WTC11 (cell line): ENCODE results near the gene PAM16. TPM values are rescaled to one million over a fixed set of nuclear protein-coding genes. Genes with fewer than 3 reads are reported as not detected.

Source experiments
- ATAC-seq: fragments of 200-7000 bp; cut with Tn5 transposase; 2 replicates; pipeline ENCODE4 v1.10.0; 2021; ENCODE audit warnings: mild to moderate bottlenecking, moderate library complexity
- CTCF ChIA-PET: fragments of 300-600 bp; sonication (Branson Sonifier 250); formaldehyde crosslinking; loops from one replicate; lab custom pipeline; 2021; ENCODE audit warnings: antibody characterized with exemption; lab: Charles Lee
- POLR2A ChIA-PET: fragments of 350-600 bp; sonication (Branson Sonifier 250); formaldehyde crosslinking; loops from one replicate; lab custom pipeline; 2021; ENCODE audit warnings: antibody characterized with exemption; lab: Charles Lee
- DNase-seq: peaks from one replicate; pipeline ENCODE4 v3.0.0; 2021; ENCODE audit warnings: low spot score
- H3K27ac Mint-ChIP-seq: 2 replicates; pipeline ENCODE4 v1.8.0; 2021; ENCODE audit warnings: mixed read lengths
- H3K27me3 Mint-ChIP-seq: 2 replicates; pipeline ENCODE4 v1.8.0; 2021; ENCODE audit warnings: low read depth, mild to moderate bottlenecking, moderate library complexity, mixed read lengths
- H3K36me3 Mint-ChIP-seq: 2 replicates; pipeline ENCODE4 v1.8.0; 2021; ENCODE audit warnings: mixed read lengths
- H3K4me1 Mint-ChIP-seq: 2 replicates; pipeline ENCODE4 v1.8.0; 2022; ENCODE audit warnings: mixed read lengths
- H3K4me3 Mint-ChIP-seq: 2 replicates; pipeline ENCODE4 v1.8.0; 2021; ENCODE audit warnings: mild to moderate bottlenecking, moderate library complexity, mixed read lengths
- H3K9me3 Mint-ChIP-seq: 2 replicates; pipeline ENCODE4 v1.8.0; 2021; ENCODE audit warnings: mixed read lengths
- ATF2 ChIP-seq: sonication (generic); formaldehyde crosslinking; IDR thresholded peaks from 2 replicates; pipeline ENCODE4 v1.8.1; 2022; ENCODE audit warnings: low read depth, missing genetic modification reagents, borderline replicate concordance
- ATF3 ChIP-seq: sonication (generic); formaldehyde crosslinking; conservative IDR thresholded peaks from 2 replicates; pipeline ENCODE4 v1.8.1; 2022; ENCODE audit warnings: mild to moderate bottlenecking, missing genetic modification reagents
- CBFB ChIP-seq: sonication (generic); formaldehyde crosslinking; IDR thresholded peaks from 2 replicates; pipeline ENCODE4 v1.8.1; 2022; ENCODE audit warnings: mild to moderate bottlenecking, low read depth, missing genetic modification reagents
- CDX4 ChIP-seq: fragments of 250-450 bp; sonication (Bioruptor Pico); IDR thresholded peaks from 2 replicates; pipeline ENCODE4 v1.9.0; 2021; ENCODE audit warnings: moderate library complexity, mild to moderate bottlenecking, inconsistent platforms, borderline replicate concordance
- CREM ChIP-seq: sonication (generic); formaldehyde crosslinking; IDR thresholded peaks from 2 replicates; pipeline ENCODE4 v1.8.1; 2022; ENCODE audit warnings: mild to moderate bottlenecking, missing genetic modification reagents, moderate library complexity
- E2F1 ChIP-seq: sonication (generic); formaldehyde crosslinking; IDR thresholded peaks from 2 replicates; pipeline ENCODE4 v1.8.0; 2022; ENCODE audit warnings: mild to moderate bottlenecking, missing genetic modification reagents
- ELF4 ChIP-seq: sonication (generic); formaldehyde crosslinking; IDR thresholded peaks from 2 replicates; pipeline ENCODE4 v1.8.1; 2022; ENCODE audit warnings: low read depth, mild to moderate bottlenecking, moderate library complexity, missing genetic modification reagents
- ETV6 ChIP-seq: sonication (generic); formaldehyde crosslinking; IDR thresholded peaks from 2 replicates; pipeline ENCODE4 v1.8.1; 2022; ENCODE audit warnings: mild to moderate bottlenecking, missing genetic modification reagents
- GABPB1 ChIP-seq: sonication (generic); formaldehyde crosslinking; IDR thresholded peaks from 2 replicates; pipeline ENCODE4 v1.8.1; 2023; ENCODE audit warnings: mild to moderate bottlenecking, missing genetic modification reagents
- IRF1 ChIP-seq: sonication (generic); formaldehyde crosslinking; IDR thresholded peaks from 2 replicates; pipeline ENCODE4 v1.8.0; 2023; ENCODE audit warnings: missing genetic modification reagents
- IRF2 ChIP-seq: sonication (generic); formaldehyde crosslinking; IDR thresholded peaks from 2 replicates; pipeline ENCODE4 v1.8.0; 2022; ENCODE audit warnings: low read depth, missing genetic modification reagents, borderline replicate concordance
- JAZF1 ChIP-seq: fragments of 250-450 bp; sonication (Bioruptor Pico); IDR thresholded peaks from 2 replicates; pipeline ENCODE4 v1.9.0; 2021; ENCODE audit warnings: moderate library complexity, mild to moderate bottlenecking, inconsistent platforms
- MAX ChIP-seq: sonication (generic); formaldehyde crosslinking; IDR thresholded peaks from 2 replicates; pipeline ENCODE4 v1.8.0; 2022; ENCODE audit warnings: mild to moderate bottlenecking, missing genetic modification reagents
- MXD4 ChIP-seq: fragments of 250-450 bp; sonication (Bioruptor Pico); IDR thresholded peaks from 2 replicates; pipeline ENCODE4 v1.8.0; 2021; ENCODE audit warnings: mild to moderate bottlenecking, moderate library complexity, borderline replicate concordance
- NFATC4 ChIP-seq: fragments of 250-450 bp; sonication (Bioruptor Pico); IDR thresholded peaks from 2 replicates; pipeline ENCODE4 v1.9.0; 2021; ENCODE audit warnings: mild to moderate bottlenecking
- NFYB ChIP-seq: sonication (generic); formaldehyde crosslinking; conservative IDR thresholded peaks from 2 replicates; pipeline ENCODE4 v1.8.0; 2022; ENCODE audit warnings: low read depth, missing genetic modification reagents
- SMAD4 ChIP-seq: sonication (generic); formaldehyde crosslinking; IDR thresholded peaks from 2 replicates; pipeline ENCODE4 v1.8.0; 2022; ENCODE audit warnings: mild to moderate bottlenecking, missing genetic modification reagents
- SP1 ChIP-seq: sonication (generic); formaldehyde crosslinking; conservative IDR thresholded peaks from 2 replicates; pipeline ENCODE4 v1.8.1; 2022; ENCODE audit warnings: missing genetic modification reagents
- TCF7 ChIP-seq: sonication (generic); formaldehyde crosslinking; IDR thresholded peaks from 2 replicates; pipeline ENCODE4 v1.8.0; 2022; ENCODE audit warnings: mild to moderate bottlenecking, low read depth, missing genetic modification reagents, moderate library complexity
- TP53 ChIP-seq: sonication (generic); formaldehyde crosslinking; IDR thresholded peaks from 2 replicates; pipeline ENCODE4 v1.8.1; 2023; ENCODE audit warnings: mild to moderate bottlenecking, missing genetic modification reagents
- ZBTB21 ChIP-seq: sonication (generic); formaldehyde crosslinking; IDR thresholded peaks from 2 replicates; pipeline ENCODE4 v1.8.1; 2023; ENCODE audit warnings: mild to moderate bottlenecking, missing genetic modification reagents, borderline replicate concordance
- ZNF138 ChIP-seq: sonication (generic); formaldehyde crosslinking; conservative IDR thresholded peaks from 2 replicates; pipeline ENCODE4 v1.8.1; 2022; ENCODE audit warnings: mild to moderate bottlenecking, moderate library complexity, missing genetic modification reagents
- ZNF219 ChIP-seq: sonication (generic); formaldehyde crosslinking; IDR thresholded peaks from 2 replicates; pipeline ENCODE4 v1.8.0; 2023; ENCODE audit warnings: missing genetic modification reagents, mild to moderate bottlenecking, borderline replicate concordance
- ZNF232 ChIP-seq: sonication (generic); formaldehyde crosslinking; IDR thresholded peaks from 2 replicates; pipeline ENCODE4 v1.8.0; 2022; ENCODE audit warnings: mild to moderate bottlenecking, missing genetic modification reagents
- ZNF423 ChIP-seq: fragments of 250-450 bp; sonication (Bioruptor Pico); IDR thresholded peaks from 2 replicates; pipeline ENCODE4 v2.1.2; 2022; ENCODE audit warnings: mild to moderate bottlenecking, moderate library complexity
- ZNF512 ChIP-seq: sonication (generic); formaldehyde crosslinking; IDR thresholded peaks from 2 replicates; pipeline ENCODE4 v1.8.1; 2022; ENCODE audit warnings: missing genetic modification reagents, borderline replicate concordance
- ZNF671 ChIP-seq: fragments of 250-450 bp; sonication (Bioruptor Pico); IDR thresholded peaks from 2 replicates; pipeline ENCODE4 v1.8.0; 2021; ENCODE audit warnings: mild to moderate bottlenecking
- total RNA-seq: library from RNA; stranded (reverse); gene quantifications from 3 replicates; pipeline ENCODE4 v1.2.3, GENCODE V29; 2021

PAM16 gene
- total RNA-seq, 1 experiment from 2014 or later = 88.9 TPM

- H3K36me3 Mint-ChIP-seq = peaks cover 2% of the 10 kb centered on the region; the same call in 1 of the 2 replicates
- H3K27me3 Mint-ChIP-seq = no peaks in the 10 kb centered on the region
- no peak overlapping the region for H3K4me3 Mint-ChIP-seq
- CTCF ChIA-PET = interaction anchor here (0.8 to 5.6 kb wide), 4 partner anchors 16 to 42 kb away, joined by 3 to 322 read pairs (median 56); no protein-coding TSS in a partner anchor
- ATAC-seq (no peak), DNase-seq (no peak)
- H3K27ac Mint-ChIP-seq = no peak overlapping the region
- no peaks in the 10 kb centered on the region for H3K4me1 Mint-ChIP-seq
- no peaks in the 10 kb centered on the region for H3K9me3 Mint-ChIP-seq
- no peak for TF ChIP-seq ETV6 (CRISPR knock-in tag)
- no peak for TF ChIP-seq CDX4 (CRISPR knock-in tag)
- TF ChIP-seq NFATC4 (CRISPR knock-in tag) = no peak
- no peak for TF ChIP-seq ZNF138
- TF ChIP-seq IRF1 (CRISPR knock-in tag) = no peak
- no peak for TF ChIP-seq ATF2 (CRISPR knock-in tag)
- no peak for TF ChIP-seq ZNF512 (CRISPR knock-in tag)
- TF ChIP-seq ZNF671 (CRISPR knock-in tag) = no peak
- TF ChIP-seq ZNF232 (CRISPR knock-in tag) = no peak
- no peak for TF ChIP-seq MXD4 (CRISPR knock-in tag)
- TF ChIP-seq CBFB = no peak
- no peak for TF ChIP-seq MAX (CRISPR knock-in tag)
- no peak for TF ChIP-seq ZBTB21 (CRISPR knock-in tag)
- POLR2A ChIA-PET = no interaction called here
Measured at GRCh38 chr16:4361944-4362311, 10.8 kb upstream of the PAM16 start.

GRCh38 chr16:4361033-4361943, 10.2 kb upstream of the PAM16 start:
- no peak for DNase-seq
- Mint-ChIP-seq H3K9me3 (no peaks in the 10 kb centered on the region), H3K4me3 (no peak overlapping the region), H3K27me3 (no peaks in the 10 kb centered on the region), H3K36me3 (peaks cover 2% of the 10 kb centered on the region; the same call in 1 of the 2 replicates), H3K27ac (no peak overlapping the region), H3K4me1 (no peaks in the 10 kb centered on the region)
- ChIA-PET CTCF (interaction anchor here (0.6 to 5.6 kb wide), 7 partner anchors 10 to 100 kb away, joined by 3 to 322 read pairs (median 10); partner anchors contain the start of genes PAM16 and TFAP4), POLR2A (no interaction called here)
- ATAC-seq = no peak
- TF ChIP-seq ZNF512 (CRISPR knock-in tag) (no peak), MAX (CRISPR knock-in tag) (no peak), JAZF1 (CRISPR knock-in tag) (no peak), SMAD4 (no peak), ATF3 (CRISPR knock-in tag) (no peak), GABPB1 (no peak), E2F1 (CRISPR knock-in tag) (no peak), CREM (CRISPR knock-in tag) (no peak), SP1 (no peak), TP53 (CRISPR knock-in tag) (no peak), NFYB (CRISPR knock-in tag) (no peak), ZNF219 (CRISPR knock-in tag) (no peak), TCF7 (CRISPR knock-in tag) (no peak), ELF4 (CRISPR knock-in tag) (no peak), ZNF423 (CRISPR knock-in tag) (no peak), IRF2 (CRISPR knock-in tag) (no peak)
